HG03565 (cell line): ENCODE data around the gene COL9A3.

Source experiments
- ATAC-seq: cut with Tn5 transposase; IDR thresholded peaks from one replicate; pipeline ENCODE4 v1.9.1; 2021; ENCODE audit warnings: mild to moderate bottlenecking, moderate library complexity; ENCODE audit not compliant: unreplicated experiment

The COL9A3 gene

GRCh38 chr20:62816884-62817873 lies at the start of gene COL9A3:
Gene COL9A3 (plus strand): TSS chr20:62817050. CDS start chr20:62817065, 15 bp downstream.
- no peak for ATAC-seq

DNA sequence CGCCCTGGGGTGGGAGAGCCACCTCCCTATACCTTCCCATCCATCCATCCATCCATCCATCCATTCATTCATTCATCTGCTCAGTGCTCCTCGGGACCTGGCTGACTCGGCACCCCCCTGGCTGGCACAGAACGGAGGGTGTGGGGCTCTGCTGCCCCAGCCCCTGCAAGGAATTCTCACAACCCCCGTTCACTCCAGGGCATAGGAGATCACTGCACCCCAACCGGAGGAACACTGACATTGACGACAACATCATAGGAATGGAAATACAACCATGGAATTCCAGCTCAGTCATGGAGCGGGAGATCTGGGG lies 48.7 kb upstream of the COL9A3 start:
- no peak for ATAC-seq

GRCh38 chr20:62768551-62769287 lies 48.1 kb upstream of the COL9A3 start:
- ATAC-seq = no peak

GRCh38 chr20:62769346-62770071 lies 47.3 kb upstream of the COL9A3 start:
- ATAC-seq = no peak

DNA sequence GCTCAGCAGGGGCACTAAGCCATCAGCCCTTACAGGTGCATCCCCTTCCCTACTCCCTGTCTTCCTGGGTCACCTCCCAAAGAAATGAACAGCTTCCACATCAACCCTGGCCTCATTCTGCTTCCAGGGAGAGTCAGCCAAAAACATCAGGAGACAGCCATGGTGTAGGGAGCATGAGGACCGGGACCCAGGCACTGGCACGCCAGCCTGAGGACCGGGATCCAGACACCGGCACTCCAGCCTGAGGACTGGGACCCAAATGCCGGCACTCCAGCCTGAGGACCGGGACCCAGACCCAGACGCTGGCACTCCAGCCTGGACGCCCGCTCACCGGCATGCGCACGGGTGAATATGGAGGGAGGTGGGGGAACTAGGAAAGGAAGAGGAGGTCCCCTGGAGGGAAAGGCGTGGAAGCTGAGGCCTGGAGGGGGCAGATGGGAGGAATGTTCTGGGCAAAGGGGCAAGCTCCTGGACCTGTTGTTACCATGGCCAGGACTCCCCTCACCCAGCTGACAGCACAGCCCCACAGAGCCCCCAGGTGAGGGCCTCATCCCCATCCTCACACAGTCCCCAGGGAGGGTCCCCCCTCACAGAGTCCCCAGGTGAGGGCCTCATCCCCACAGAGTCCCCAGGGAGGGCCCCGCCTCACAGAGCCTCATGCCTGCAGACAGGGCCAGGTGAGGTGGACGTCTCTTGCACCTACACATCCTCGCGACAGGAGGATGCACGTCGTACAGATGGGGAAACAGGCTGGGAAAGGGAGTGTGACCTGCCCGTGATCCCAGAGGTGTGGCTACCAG lies 46.5 kb upstream of the COL9A3 start:
- no peak for ATAC-seq

GRCh38 chr20:62770916-62771315 lies 45.9 kb upstream of the COL9A3 start:
- ATAC-seq = no peak

DNA sequence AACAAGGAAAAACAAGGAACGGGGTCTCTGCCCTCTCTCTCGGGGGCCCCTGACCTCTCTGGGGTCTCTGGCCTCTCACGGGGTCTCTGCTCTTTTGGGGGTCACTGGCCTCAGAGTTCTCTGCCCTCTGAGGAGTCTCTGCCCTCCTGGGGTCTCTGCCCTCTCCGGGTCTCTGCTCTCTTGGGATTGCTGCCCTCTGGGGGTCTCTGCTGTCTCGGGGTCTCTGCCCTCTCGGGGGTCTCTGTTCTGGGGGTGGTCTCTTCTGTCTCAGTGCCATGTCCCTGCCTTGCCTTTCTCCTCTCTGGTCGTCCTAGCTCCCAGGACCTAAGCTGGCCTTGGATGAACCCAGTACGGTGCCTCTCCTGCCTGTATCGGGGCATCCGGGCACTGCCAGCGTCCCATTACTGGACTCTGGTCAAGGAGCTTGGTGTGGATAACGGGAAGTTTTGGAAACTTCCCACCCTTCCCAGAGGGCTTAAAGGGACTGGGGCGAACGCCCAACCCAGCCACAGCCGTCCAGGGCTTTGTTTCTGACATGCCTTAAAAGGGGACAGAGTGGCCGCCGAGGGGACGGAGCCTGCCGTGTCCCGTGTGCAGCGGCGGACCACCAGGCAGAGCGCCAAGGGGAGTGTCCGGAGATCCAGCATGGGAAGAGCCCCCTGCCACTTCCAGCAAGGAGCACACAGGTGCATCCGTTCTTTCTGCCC lies 45.3 kb upstream of the COL9A3 start:
- ATAC-seq = no peak

GRCh38 chr20:62772103-62772611 lies 44.7 kb upstream of the COL9A3 start:
- no peak for ATAC-seq

GRCh38 chr20:62772619-62772989 lies 44.2 kb upstream of the COL9A3 start:
- ATAC-seq = no peak

DNA sequence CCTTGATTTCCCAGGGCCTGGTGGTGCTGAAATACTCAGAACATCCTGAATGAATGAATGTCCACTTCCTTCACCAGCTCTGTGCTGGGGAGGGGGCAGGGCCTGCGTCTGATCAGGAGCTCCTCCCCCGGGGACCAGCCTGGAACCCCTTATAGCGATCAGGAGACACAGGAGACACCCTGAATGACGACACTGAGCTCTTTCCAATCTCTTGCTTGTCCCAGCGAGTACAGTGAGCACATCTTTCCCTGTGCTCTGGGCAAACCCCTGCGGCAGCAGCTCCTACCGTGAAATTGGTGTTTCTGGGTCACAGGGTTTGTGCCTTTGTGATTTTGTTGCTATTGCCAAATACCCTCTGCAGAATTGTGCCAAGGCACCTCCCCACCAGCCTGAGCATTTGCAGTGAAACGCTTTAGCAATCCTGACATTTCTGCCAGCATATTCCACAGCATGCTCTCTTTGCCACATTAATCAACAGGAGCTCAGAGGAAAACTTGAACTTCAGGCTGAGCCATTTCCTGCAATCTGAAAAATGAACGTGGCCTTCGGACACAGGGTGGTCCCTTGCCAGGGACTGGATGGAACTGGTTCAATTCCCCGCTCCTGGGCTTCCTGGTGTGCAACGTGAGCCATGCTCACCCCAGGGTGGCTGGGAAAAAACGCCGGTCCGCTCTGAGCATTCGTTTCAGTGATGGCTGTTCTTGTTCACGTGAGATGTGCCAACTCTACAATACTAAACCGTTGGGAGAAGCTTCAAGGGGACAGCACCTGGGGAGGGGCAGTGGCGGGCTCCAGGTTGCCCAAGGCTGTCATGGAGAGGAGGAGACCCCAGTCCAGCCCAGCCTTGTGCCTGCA lies 43.6 kb upstream of the COL9A3 start:
- no peak for ATAC-seq

GRCh38 chr20:62773845-62774714 lies 42.8 kb upstream of the COL9A3 start:
- no peak for ATAC-seq

- no peak for ATAC-seq
These were observed 42.1 kb upstream of the COL9A3 start for GRCh38 chr20:62774762-62775161.

DNA sequence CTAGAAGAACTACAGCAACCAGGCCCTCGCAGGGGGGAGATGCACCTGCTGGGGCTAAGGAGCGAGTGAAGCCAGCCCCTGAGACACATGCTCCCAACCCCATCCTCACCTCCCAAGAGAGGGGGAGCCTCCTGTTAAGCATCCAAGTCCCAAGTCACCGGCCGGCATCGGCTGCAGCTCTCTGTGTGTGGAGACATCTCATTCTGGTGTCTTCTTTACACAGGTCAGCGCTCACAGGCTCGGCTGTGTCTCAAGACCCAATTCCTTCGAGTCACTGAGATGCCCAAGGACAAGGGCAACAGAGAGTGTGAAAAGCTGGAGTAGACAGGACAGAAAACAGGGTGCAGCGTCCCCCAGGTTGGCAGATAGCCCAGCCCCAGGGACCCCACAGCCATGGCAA lies 41.6 kb upstream of the COL9A3 start:
- ATAC-seq = no peak

DNA sequence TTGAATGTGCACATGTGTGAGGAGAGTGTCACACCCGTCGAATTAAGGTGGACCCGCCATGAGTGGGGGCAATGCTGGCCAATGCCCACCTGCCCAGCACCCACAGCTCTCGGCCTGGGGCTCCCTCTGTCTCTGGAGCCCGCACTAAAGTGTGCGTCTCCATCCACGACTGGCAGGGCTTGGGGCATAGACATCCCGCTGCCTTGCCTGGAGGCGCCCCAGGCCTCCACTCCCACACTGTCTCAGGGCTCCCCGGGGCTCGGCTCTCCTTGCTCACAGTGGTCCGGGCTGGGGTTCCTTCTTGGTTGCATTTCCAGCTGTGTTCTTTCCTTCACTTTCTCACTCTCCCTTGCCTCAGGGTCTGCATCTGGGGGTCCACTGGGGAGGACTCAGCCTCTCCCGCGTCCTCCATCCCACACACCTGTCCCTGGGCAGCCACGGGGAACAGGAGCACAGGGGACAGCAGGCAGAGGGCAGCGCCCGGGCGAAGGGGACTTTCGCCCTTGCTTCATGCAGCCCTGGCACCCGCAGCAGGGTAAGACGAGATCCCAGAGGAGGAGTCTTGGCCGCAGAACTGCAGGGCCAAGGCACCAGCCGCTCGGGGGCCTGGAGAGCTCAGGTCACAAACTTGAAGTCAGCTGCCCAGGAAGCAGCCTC lies 40.7 kb upstream of the COL9A3 start:
- ATAC-seq = no peak

DNA sequence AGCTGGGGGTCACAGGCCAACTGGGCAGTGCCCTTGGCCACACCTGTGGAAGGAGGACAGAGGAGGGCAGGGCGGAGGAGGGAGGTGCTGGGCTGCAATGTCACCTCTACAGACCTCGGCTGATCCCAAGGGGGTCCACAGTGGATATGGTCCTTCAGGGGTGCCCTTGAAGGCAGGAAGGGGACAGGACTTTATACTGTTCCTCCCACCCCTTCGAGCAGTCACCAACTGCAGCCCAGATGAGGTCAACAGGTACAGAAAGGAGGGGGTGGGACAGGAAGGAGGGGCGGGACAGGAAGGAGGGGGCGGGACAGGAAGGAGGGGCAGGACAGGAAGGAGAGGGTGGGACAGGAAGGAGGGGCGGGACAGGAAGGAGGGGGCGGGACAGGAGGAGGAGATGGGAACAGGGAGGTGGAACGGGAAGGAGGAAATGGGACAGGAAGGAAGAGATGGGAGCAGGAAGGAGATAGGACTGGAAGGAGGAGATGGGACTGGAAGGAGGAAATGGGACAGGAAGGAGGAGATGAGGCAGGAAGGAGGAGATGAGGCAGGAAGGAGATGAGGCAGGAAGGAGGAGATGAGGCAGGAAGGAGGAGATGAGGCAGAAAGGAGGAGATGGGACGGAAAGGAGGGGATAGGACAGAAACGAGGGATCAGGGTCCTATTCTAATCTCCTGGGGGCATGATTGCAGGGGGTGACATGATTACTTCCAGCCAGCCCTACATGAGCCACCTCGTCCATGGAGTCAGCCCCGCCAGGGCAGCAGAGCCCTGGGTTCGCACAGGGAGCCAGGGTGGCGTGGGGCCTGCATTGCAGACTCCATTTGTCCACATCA lies 39.9 kb upstream of the COL9A3 start:
- ATAC-seq = no peak

DNA sequence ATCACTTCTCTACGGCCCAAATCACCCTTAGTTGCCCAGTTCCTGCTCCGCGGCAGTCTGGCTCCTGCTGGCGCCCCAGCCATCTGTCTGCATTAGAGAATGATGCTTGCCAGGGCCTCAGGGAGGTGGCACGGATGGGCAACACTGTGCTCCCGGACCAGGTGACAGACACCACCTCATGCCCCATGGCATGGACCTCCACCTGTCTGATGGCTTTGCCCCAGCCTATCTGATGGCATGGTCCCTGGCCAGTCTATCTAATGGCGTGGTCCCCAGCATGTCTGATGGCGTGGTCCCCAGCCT lies 39.4 kb upstream of the COL9A3 start:
- ATAC-seq = no peak

GRCh38 chr20:62778058-62778457 lies 38.8 kb upstream of the COL9A3 start:
- no peak for ATAC-seq
